Endothelial cell of umbilical vein (primary cell): ENCODE results near the gene OPRL1. TPM values are rescaled to one million over a fixed set of nuclear protein-coding genes. Genes with fewer than 3 reads are reported as not detected.

ENCODE experiments used
- BruUV-seq: library from RNA; stranded (reverse); fragments of 400-500 nt; replicated peaks from 2 replicates; lab custom pipeline; 2021; lab: Mats Ljungman, UMichigan
- CTCF ChIA-PET: fragments of 300-600, 350-600 bp; sonication (Branson Sonifier 250); formaldehyde crosslinking; loops from one replicate; lab custom pipeline; 2021; ENCODE audit warnings: antibody characterized with exemption, inconsistent platforms; lab: Charles Lee
- POLR2A ChIA-PET: fragments of 300-600, 350-600 bp; sonication (Branson Sonifier 250); formaldehyde crosslinking; loops from one replicate; lab custom pipeline; 2021; ENCODE audit warnings: antibody characterized with exemption, inconsistent platforms; lab: Charles Lee
- DNase-seq: peaks from one replicate; pipeline ENCODE4 v3.0.0-alpha.2; 2011; ENCODE audit warnings: low read depth, low spot score
- FAIRE-seq: peaks from 2 replicates; lab custom pipeline; 2011; peaks lifted over from hg19 to GRCh38; lab: Jason Lieb, UNC
- H2AFZ ChIP-seq: 2 replicates; pipeline ENCODE4 v1.6.0; 2012; ENCODE audit warnings: low read depth, low read length, control low read depth, inconsistent platforms
- H3K27ac ChIP-seq: 2 replicates; pipeline ENCODE4 v1.5.1; 2011; ENCODE audit warnings: low read depth, mild to moderate bottlenecking, control low read depth, low read length, moderate library complexity; ENCODE audit not compliant: insufficient read depth
- H3K27me3 ChIP-seq, 2 experiments: 2 replicates each; pipeline versions ENCODE4 v1.6.0 to v1.6.1; 2011; ENCODE audit warnings: low read length in 2 of 2, mixed read lengths in 1 of 2; ENCODE audit not compliant: control insufficient read depth in 2 of 2, insufficient read depth in 2 of 2
- H3K36me3 ChIP-seq, 2 experiments: 2 replicates in 1 of 2; 3 replicates in 1 of 2; pipeline ENCODE4 v1.5.1; 2011; ENCODE audit warnings: low read length in 2 of 2, mild to moderate bottlenecking in 1 of 2, moderate library complexity in 1 of 2; ENCODE audit not compliant: control insufficient read depth in 2 of 2, insufficient read depth in 2 of 2; ENCODE audit errors: extremely low read depth in 1 of 2
- H3K4me1 ChIP-seq: 3 replicates; pipeline ENCODE4 v1.5.1; 2011; ENCODE audit warnings: mild to moderate bottlenecking, low read length; ENCODE audit not compliant: control insufficient read depth, insufficient read depth; ENCODE audit errors: extremely low read depth
- H3K4me2 ChIP-seq: 2 replicates; pipeline ENCODE4 v1.6.1; 2011; ENCODE audit warnings: low read length, control low read depth, mixed read lengths; ENCODE audit not compliant: insufficient read depth
- H3K4me3 ChIP-seq, 3 experiments: fragments of 200-600 bp in 1 of 3; sonication (generic), shearing (Covaris generic) in 1 of 3; replicated peaks in 1 of 3; 2 replicates each; pipeline ENCODE4 v1.5.1; 2011 to 2016; ENCODE audit warnings: control low read depth in 3 of 3, low read length in 3 of 3, mild to moderate bottlenecking in 2 of 3, inconsistent platforms in 1 of 3, low read depth in 1 of 3, moderate library complexity in 1 of 3; ENCODE audit not compliant: insufficient read depth in 1 of 3
- H3K79me2 ChIP-seq: 2 replicates; pipeline ENCODE4 v1.6.0; 2012; ENCODE audit warnings: low read length, inconsistent platforms; ENCODE audit not compliant: control insufficient read depth, insufficient read depth
- H3K9ac ChIP-seq: replicated peaks from 2 replicates; pipeline ENCODE3; 2011; ENCODE audit warnings: low read length, control low read depth; ENCODE audit not compliant: insufficient read depth; ENCODE audit errors: extremely low read depth
- H3K9me1 ChIP-seq: replicated peaks from 3 replicates; pipeline ENCODE4 v1.6.0; 2011; ENCODE audit warnings: mild to moderate bottlenecking, low read length; ENCODE audit not compliant: control insufficient read depth, insufficient read depth; ENCODE audit errors: extremely low read depth
- H3K9me3 ChIP-seq: replicated peaks from 2 replicates; pipeline ENCODE4 v1.5.1; 2012; ENCODE audit warnings: low read length, inconsistent platforms; ENCODE audit not compliant: control insufficient read depth, insufficient read depth
- H4K20me1 ChIP-seq: replicated peaks from 2 replicates; pipeline ENCODE3; 2011; ENCODE audit warnings: mild to moderate bottlenecking, low read length; ENCODE audit not compliant: control insufficient read depth, insufficient read depth; ENCODE audit errors: extremely low read depth
- CTCF ChIP-seq, 2 donors: IDR thresholded peaks; 1 replicate in 1 of 2; 2 replicates in 1 of 2; pipeline ENCODE4 v1.5.1; 2011; ENCODE audit warnings: low read length in 2 of 2, mild to moderate bottlenecking in 2 of 2, moderate library complexity in 2 of 2, control low read depth in 1 of 2, inconsistent platforms in 1 of 2, low read depth in 1 of 2; ENCODE audit not compliant: insufficient read depth in 1 of 2; ENCODE audit errors: extremely low read depth in 1 of 2
- EZH2 ChIP-seq: IDR thresholded peaks from 2 replicates; pipeline ENCODE4 v1.6.1; 2012; ENCODE audit warnings: borderline replicate concordance, low read depth, mild to moderate bottlenecking, moderate library complexity, low read length, inconsistent platforms; ENCODE audit not compliant: severe bottlenecking
- FOS ChIP-seq: IDR thresholded peaks from 2 replicates; pipeline ENCODE4 v1.6.1; 2011; ENCODE audit warnings: mild to moderate bottlenecking, low read length, moderate library complexity, borderline replicate concordance; ENCODE audit not compliant: insufficient read depth
- GATA2 ChIP-seq: IDR thresholded peaks from 2 replicates; pipeline ENCODE4 v1.7.0; 2011; ENCODE audit warnings: low read depth, mild to moderate bottlenecking, moderate library complexity, mixed read lengths, low read length; ENCODE audit not compliant: insufficient read length, insufficient read depth
- MAX ChIP-seq: IDR thresholded peaks from 2 replicates; pipeline ENCODE4 v1.6.1; 2011; ENCODE audit not compliant: insufficient read depth, insufficient read length
- POLR2A ChIP-seq: IDR thresholded peaks from 2 replicates; pipeline ENCODE4 v1.6.1; 2012; ENCODE audit warnings: low read depth, mild to moderate bottlenecking, control low read depth, low read length
- POLR2AphosphoS5 ChIP-seq: IDR thresholded peaks from 2 replicates; pipeline ENCODE4 v1.6.1; 2012; ENCODE audit warnings: low read depth, mild to moderate bottlenecking, control low read depth, low read length, moderate library complexity; ENCODE audit not compliant: insufficient read depth
- dilution Hi-C: fragments of 300-500 bp; cut with MboI; formaldehyde crosslinking; loops from one replicate; pipeline ENCODE4 v1.15.0; 2019; ENCODE audit warnings: low sequenced_read_pairs; ENCODE audit not compliant: extremely low pct_ligation_motif_present
- intact Hi-C: fragments of 100-400 bp; cut with micrococcal nuclease; formaldehyde crosslinking; loops from one replicate; pipeline ENCODE4 v1.10.0; 2022
- polyA plus RNA-seq, 4 experiments: library from polyadenylated mRNA; depleted of rRNA in 3 of 4; stranded (reverse) in 3 of 4; unstranded in 1 of 4; fragments of >200 nt; gene quantifications; 2 replicates each; pipeline versions ENCODE4 v1.2.1 to v1.2.3, GENCODE V29; 2011 to 2012; ENCODE audit warnings: missing spikeins in 1 of 4
- total RNA-seq: library from RNA; stranded (reverse); gene quantifications from 2 replicates; pipeline ENCODE4 v1.2.3, GENCODE V29; 2021

Gene OPRL1
- total and polyA plus RNA-seq, 2 donors (not counting 3 experiments of a cell fraction or from before 2014, with no cell fraction given), result 1.9 to 2.0 TPM

- Histone ChIP-seq H3K9ac (no peak overlapping the region), H3K9me1 (no peaks in the 10 kb centered on the region), H3K4me2 (no peak overlapping the region), H2AFZ (no peak overlapping the region), H3K4me3 (no peak overlapping the region), H3K27me3 (no peaks in the 10 kb centered on the region), H3K9me3 (peaks cover 2% of the 10 kb centered on the region), H3K79me2 (no peaks in the 10 kb centered on the region), H3K36me3 (no peaks in the 10 kb centered on the region), H3K4me1 (no peaks in the 10 kb centered on the region), H3K27ac (no peak overlapping the region), H4K20me1 (no peaks in the 10 kb centered on the region)
- no peak for FAIRE-seq
- POLR2A ChIA-PET, result no interaction called here
- no TSS peak for BruUV-seq
- dilution Hi-C loops, result no loop called here
- no peak for TF ChIP-seq POLR2AphosphoS5
- no peak for TF ChIP-seq CTCF (IDR thresholded peaks at IDR 0.05; ENCODE audit: extremely low read depth in 1 of 2, insufficient read depth in 1 of 2, low read depth in 1 of 2, low read length in 2 of 2)
- TF ChIP-seq POLR2A, result no peak
- TF ChIP-seq FOS, result no peak
- no peak for TF ChIP-seq MAX
- TF ChIP-seq EZH2, result no peak
- TF ChIP-seq GATA2, result no peak
- DNase-seq, result no peak
- CTCF ChIA-PET, result no interaction called here
- intact Hi-C loops, result no loop called here
Observed at GRCh38 chr20:64146301-64146935, 66.5 kb downstream of the OPRL1 start.
